ENCODE data around the gene CLHC1.
A peak's percentile ranks its signal among the peaks of the same experiment; 100 is the strongest.

GRCh38 chr2:55232863-55233657 is 967 bp upstream of the CLHC1 start:
- peak; percentile 41; the same call in 1 of the 2 replicates for TF ChIP-seq POLR2A (IDR thresholded peaks at IDR 0.05; ENCODE audit: low read depth, low read length)
- no peak for TF ChIP-seq POLR2AphosphoS5 (IDR thresholded peaks at IDR 0.05; ENCODE audit: low read depth, low read length)
- TF ChIP-seq TAF1 (IDR thresholded peaks at IDR 0.05; ENCODE audit: low read depth, low read length): no peak; the same call in 1 of the 2 replicates

Data from GM12891 (cell line).